Raji (cell line): ENCODE measurements around the gene ZNF750.

Experiments used
- POLR2A ChIP-seq: IDR thresholded peaks from 2 replicates; pipeline ENCODE4 v1.6.1; 2011; ENCODE audit warnings: low read depth, low read length, control low read depth; ENCODE audit not compliant: insufficient read depth

ZNF750 gene

GRCh38 chr17:82791532-82791931, 48.3 kb downstream of the ZNF750 start:
- no peak for TF ChIP-seq POLR2A

DNA sequence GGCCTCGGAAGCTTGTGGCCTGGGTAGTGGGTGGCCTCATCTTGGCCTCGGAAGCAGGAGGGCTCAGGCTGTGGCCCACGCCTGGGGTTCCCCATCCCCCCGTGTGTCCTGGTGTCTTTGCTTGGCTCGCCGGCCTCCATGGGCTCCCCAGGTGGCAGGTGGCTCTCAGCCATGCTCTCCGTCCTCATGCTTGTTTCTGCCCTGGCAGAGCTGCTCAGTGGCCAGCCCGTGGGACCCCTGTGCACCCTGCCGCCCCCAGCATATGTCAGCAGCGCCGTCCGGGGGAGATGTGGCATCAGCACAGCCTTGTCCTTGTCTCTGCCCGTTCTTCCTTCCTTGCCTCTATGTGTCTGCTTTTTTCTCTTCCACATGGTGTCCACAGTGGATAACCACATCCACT, 49.4 kb downstream of the ZNF750 start:
- no peak for TF ChIP-seq POLR2A

DNA sequence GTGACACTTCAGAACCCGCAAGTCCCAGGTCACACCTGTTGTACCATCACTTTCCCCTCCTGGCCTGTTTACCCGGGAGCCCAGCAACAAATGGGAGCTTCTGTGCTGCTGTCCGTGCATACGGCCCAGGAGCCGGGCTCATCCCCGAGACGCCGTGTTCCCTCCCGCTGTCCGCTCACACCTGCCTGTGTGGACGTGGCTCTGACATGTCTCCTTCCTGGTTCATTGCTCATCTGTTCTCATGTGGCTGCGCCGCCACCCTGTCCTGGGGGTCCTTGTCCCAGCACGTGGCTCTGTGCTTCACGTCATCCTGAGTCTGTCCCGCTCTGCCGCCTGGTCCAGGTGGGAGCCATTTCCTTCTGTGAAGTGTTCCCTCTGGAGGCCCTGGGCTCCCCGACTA, 50.0 kb downstream of the ZNF750 start:
- no peak for TF ChIP-seq POLR2A

DNA sequence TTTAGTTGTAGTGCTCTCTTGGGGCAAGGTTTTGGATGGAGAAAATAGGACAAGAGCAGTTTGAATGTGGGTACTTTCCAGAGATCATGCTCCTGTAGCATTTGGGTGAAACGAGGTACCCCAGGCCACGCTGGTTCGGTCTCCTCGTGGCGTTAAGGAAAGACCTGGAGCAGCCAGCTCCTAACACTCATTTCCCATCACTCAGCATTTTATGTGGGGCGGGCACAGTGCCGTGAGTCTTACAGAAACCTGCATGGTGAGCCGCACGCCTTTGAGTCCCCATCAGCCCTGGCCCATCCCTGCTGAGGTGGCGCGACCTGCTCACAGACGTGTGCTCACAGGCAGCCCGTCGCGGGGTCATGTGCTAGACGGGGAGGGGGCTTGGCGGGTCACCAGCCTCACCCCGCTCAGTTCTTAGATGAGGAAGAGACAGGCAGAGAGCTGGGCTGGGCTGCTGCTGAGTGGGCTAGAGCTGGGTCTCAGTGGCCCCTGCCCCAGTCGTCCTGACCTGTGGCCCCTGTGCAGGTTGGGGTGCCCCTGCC, 50.7 kb downstream of the ZNF750 start:
- TF ChIP-seq POLR2A = no peak

DNA sequence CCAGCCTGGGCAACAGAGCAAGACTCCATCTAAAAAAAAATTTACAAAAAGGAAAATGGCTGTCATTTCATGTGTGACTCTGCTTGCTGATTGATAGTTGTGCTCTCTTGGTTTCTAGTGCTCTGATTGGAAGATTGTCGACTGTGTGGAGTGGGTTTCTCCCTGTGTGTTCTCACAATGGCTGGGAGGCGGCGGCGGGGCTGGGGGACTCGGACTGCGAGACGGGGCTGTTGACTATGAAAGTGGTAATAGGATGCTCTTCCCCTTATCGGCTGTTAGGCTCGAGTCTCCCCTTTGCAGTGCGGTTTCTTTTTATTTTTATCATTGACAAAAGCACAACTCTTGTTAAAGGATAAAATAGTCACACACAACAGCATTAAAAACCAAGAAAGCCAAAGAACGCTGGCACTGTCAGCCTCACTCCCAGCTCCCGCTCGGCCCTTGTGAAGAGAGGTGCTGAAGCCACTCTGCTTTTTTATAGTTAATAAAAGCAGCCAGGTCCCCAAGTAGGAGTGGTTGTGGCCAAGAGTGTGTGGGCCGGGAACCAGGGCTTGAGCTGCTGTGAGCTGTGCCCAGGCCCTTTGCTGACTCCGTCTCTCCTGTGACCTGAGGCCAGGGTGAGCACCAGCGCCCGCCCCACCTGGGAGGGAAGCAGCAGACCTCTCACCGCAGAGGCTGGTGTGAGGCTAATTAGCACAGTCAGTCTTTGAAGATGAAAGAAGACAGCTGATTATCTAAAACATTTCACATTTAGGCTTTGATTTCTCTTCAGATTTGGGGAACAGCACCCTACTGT, 51.4 kb downstream of the ZNF750 start:
- no peak for TF ChIP-seq POLR2A

- TF ChIP-seq POLR2A = no peak
These were observed 52.6 kb downstream of the ZNF750 start for GRCh38 chr17:82787081-82787848.

DNA sequence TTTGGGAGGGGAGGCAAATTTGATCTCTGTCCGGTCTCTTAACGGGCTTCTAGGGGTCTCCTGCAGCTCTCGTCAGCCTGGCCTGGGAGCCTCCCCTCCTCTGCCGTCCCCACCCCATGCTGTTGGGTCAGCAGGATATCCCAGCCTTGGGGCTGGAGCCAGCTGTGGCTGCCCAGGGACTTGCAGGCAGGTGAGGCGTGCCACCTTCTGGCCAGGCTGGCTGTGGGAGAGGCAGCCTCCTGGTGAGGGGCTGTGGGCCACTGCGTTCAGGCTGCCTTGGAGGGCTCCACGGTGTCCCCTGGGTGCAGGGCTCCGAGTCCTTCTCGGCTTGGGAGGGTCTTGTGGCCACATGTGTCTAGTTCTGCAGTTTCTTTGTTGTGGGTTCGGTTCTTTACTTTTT, 53.4 kb downstream of the ZNF750 start:
- no peak for TF ChIP-seq POLR2A

- TF ChIP-seq POLR2A = no peak
These were observed 56.3 kb downstream of the ZNF750 start for GRCh38 chr17:82783498-82783897.

DNA sequence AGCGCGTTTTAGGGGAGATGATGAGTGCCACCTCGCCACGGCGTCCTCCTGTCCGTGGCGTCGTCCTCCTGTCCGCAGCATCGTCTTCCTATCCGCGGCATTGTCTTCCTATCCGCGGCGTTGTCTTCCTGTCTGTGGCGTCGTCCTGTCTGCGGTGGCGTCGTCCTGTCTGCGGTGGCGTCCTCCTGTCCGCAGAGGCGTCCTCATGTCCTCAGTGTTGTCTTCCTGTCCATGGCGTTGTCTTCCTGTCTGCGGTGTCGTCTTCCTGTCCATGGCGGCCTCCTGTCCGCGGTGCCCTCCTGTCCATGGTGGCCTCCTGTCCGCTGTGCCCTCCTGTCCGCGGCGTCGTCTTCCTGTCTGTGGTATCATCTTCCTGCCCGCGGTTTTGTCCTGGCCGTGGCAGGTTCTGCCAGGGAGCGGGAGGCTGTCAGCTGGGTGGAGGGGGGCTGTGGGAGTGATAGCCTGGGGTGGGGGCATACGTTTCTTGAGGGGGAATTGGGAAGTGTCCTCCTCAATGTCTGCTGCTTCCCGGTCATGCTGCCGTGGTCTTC, 57.1 kb downstream of the ZNF750 start:
- no peak for TF ChIP-seq POLR2A

GRCh38 chr17:82781894-82782274, 57.9 kb downstream of the ZNF750 start:
- TF ChIP-seq POLR2A = no peak

- TF ChIP-seq POLR2A = no peak
These were observed 58.6 kb downstream of the ZNF750 start for GRCh38 chr17:82780971-82781893.

DNA sequence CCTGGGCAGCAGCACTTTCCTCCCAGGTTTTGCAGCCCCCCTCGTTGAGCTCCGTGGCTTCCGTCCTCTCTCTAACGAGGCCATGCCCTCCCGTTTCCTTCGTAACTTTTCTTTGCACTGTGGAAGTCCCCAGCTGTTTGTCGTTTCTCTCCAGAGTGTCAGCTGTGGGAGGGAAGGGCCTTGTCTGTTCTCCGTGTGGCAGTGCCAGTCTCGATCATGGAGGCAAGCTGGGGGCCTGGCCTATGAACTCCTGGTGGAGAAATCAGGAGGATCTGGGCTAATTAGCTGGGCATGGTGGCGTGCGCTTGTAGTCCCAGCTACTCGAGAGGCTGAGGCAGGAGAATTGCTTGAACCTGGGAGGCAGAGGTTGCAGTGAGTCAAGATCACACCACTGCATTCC, 59.6 kb downstream of the ZNF750 start:
- no peak for TF ChIP-seq POLR2A

DNA sequence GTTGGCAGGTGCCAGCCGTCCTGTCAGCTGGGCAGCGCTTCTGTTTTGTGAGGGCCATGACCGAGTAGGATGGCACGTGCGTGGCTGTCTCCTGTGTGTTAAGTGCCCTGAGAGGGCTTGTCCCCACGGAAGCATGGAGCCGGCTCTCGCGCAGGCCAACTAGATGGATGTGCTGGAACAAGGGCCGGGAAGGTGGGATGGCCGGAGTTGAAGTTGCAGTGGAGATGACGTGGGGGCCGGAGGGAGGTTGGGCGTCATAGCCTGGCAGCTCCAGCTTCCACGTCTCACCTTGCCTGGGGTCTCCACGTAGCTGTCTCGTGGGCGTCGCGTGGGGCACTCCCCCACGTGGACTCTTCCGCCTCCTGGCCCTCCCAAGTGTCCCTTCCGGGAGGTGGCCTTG, 60.3 kb downstream of the ZNF750 start:
- no peak for TF ChIP-seq POLR2A
